ENCODE measurements around the gene ADM.

Gene ADM

GRCh38 chr11:10291801-10292638, 12.9 kb upstream of the ADM start:
- peak; percentile 25 for DNase-seq

GRCh38 chr11:10293423-10294289, 11.2 kb upstream of the ADM start, which contains the start of gene SBF2:
Gene SBF2 (minus strand): TSS chr11:10294219. CDS start chr11:10294069, 150 bp downstream.
- DNase-seq, result peak; percentile 37

GRCh38 chr11:10294290-10294953, 10.5 kb upstream of the ADM start:
- no peak for DNase-seq

GRCh38 chr11:10295064-10295901, 9.6 kb upstream of the ADM start:
- DNase-seq, result peak; percentile 86

GRCh38 chr11:10298342-10298741, 6.5 kb upstream of the ADM start:
- peak; percentile 79 for DNase-seq

GRCh38 chr11:10301656-10302358, 3.1 kb upstream of the ADM start:
- no peak for DNase-seq

GRCh38 chr11:10302359-10302743, 2.5 kb upstream of the ADM start:
- no peak for DNase-seq

- peak; percentile 37 for DNase-seq
Measured at GRCh38 chr11:10302744-10303557, 1.9 kb upstream of the ADM start.

GRCh38 chr11:10303558-10304363, 1.1 kb upstream of the ADM start:
- DNase-seq, result peak; percentile 46

GRCh38 chr11:10305262-10305963, 540 bp downstream of the ADM start:
- DNase-seq, result no peak

GRCh38 chr11:10305964-10306918, 1.4 kb downstream of the ADM start:
- no peak for DNase-seq

GRCh38 chr11:10307022-10307399, 2.1 kb downstream of the ADM start:
- DNase-seq, result no peak

- peak; percentile 87 for DNase-seq
Measured at GRCh38 chr11:10307400-10308200, 2.7 kb downstream of the ADM start.

- DNase-seq, result no peak
Measured at GRCh38 chr11:10308201-10308954, 3.5 kb downstream of the ADM start.

GRCh38 chr11:10309163-10310093, 4.6 kb downstream of the ADM start:
- no peak for DNase-seq
